OCI-LY1 (cell line): Measurements from ENCODE around the gene BLMH.

Experiments
- H2AFZ ChIP-seq: fragments of 200-600 bp; sonication (generic), shearing (Covaris generic); 2 replicates; pipeline ENCODE4 v1.6.0; 2014; ENCODE audit warnings: antibody characterized with exemption, mild to moderate bottlenecking, low read length
- H3F3A ChIP-seq: fragments of 200-600 bp; sonication (generic), shearing (Covaris generic); 2 replicates; pipeline ENCODE4 v1.6.0; 2014; ENCODE audit warnings: mild to moderate bottlenecking, antibody characterized with exemption, low read length, moderate library complexity; ENCODE audit not compliant: insufficient read depth
- H3K27ac ChIP-seq: fragments of 200-600 bp; sonication (generic); 2 replicates; pipeline ENCODE4 v1.5.1; 2014; ENCODE audit warnings: low read length, mixed run types, mild to moderate bottlenecking, low read depth; ENCODE audit not compliant: poor library complexity, severe bottlenecking
- H3K27me3 ChIP-seq: fragments of 200-600 bp; sonication (generic); 2 replicates; pipeline ENCODE4 v1.6.0; 2014; ENCODE audit warnings: antibody characterized with exemption, mild to moderate bottlenecking, low read length, moderate library complexity; ENCODE audit not compliant: insufficient read depth
- H3K36me3 ChIP-seq: fragments of 200-600 bp; sonication (generic); 2 replicates; pipeline ENCODE4 v1.6.1; 2014; ENCODE audit warnings: mild to moderate bottlenecking, antibody characterized with exemption, low read length, moderate library complexity, mixed read lengths; ENCODE audit not compliant: insufficient read depth
- H3K4me1 ChIP-seq: fragments of 200-600 bp; sonication (generic); 2 replicates; pipeline ENCODE4 v1.5.1; 2014; ENCODE audit warnings: mild to moderate bottlenecking, low read length, moderate library complexity; ENCODE audit not compliant: insufficient read depth, severe bottlenecking
- H3K4me2 ChIP-seq: fragments of 200-600 bp; sonication (generic), shearing (Covaris generic); 2 replicates; pipeline ENCODE4 v1.6.1; 2014; ENCODE audit warnings: low read length
- H3K4me3 ChIP-seq: fragments of 200-600 bp; sonication (generic); 2 replicates; pipeline ENCODE4 v1.5.1; 2014; ENCODE audit warnings: low read length, low read depth, mild to moderate bottlenecking, mixed read lengths; ENCODE audit not compliant: poor library complexity, severe bottlenecking
- H3K79me2 ChIP-seq: fragments of 200-600 bp; shearing (Covaris generic); 2 replicates; pipeline ENCODE4 v1.6.1; 2016; ENCODE audit warnings: mixed run types, low read length, mixed read lengths; ENCODE audit not compliant: insufficient read depth
- H3K9ac ChIP-seq: fragments of 200-600 bp; sonication (generic), shearing (Covaris generic); 2 replicates; pipeline ENCODE4 v1.6.1; 2014; ENCODE audit warnings: mild to moderate bottlenecking, low read length, mixed read lengths
- H3K9me2 ChIP-seq: fragments of 200-600 bp; sonication (generic), shearing (Covaris generic); 2 replicates; pipeline ENCODE4 v1.6.1; 2014; ENCODE audit warnings: low read depth, mild to moderate bottlenecking, low read length, mixed read lengths
- H3K9me3 ChIP-seq: fragments of 200-600 bp; shearing (Covaris generic); 2 replicates; pipeline ENCODE4 v1.6.1; 2014; ENCODE audit warnings: low read length, mixed read lengths
- H4K20me1 ChIP-seq: fragments of 200-600 bp; sonication (generic), shearing (Covaris generic); 2 replicates; pipeline ENCODE4 v1.6.0; 2016; ENCODE audit warnings: mild to moderate bottlenecking, low read length; ENCODE audit not compliant: insufficient read depth
- EZH2 ChIP-seq: fragments of 200-600 bp; sonication (generic), shearing (Covaris generic); IDR thresholded peaks from 2 replicates; pipeline ENCODE4 v1.8.0; 2017; ENCODE audit warnings: borderline replicate concordance, mixed run types, mild to moderate bottlenecking, antibody characterized with exemption, low read length, moderate library complexity, mixed read lengths
- TF ChIP-seq, protein P1 (sequence below): fragments of 200-600 bp; sonication (generic), shearing (Covaris generic); IDR thresholded peaks from 2 replicates; pipeline ENCODE4 v1.5.1; 2017; ENCODE audit warnings: mild to moderate bottlenecking, antibody characterized with exemption, low read length, moderate library complexity, mixed read lengths

Gene BLMH

DNA sequence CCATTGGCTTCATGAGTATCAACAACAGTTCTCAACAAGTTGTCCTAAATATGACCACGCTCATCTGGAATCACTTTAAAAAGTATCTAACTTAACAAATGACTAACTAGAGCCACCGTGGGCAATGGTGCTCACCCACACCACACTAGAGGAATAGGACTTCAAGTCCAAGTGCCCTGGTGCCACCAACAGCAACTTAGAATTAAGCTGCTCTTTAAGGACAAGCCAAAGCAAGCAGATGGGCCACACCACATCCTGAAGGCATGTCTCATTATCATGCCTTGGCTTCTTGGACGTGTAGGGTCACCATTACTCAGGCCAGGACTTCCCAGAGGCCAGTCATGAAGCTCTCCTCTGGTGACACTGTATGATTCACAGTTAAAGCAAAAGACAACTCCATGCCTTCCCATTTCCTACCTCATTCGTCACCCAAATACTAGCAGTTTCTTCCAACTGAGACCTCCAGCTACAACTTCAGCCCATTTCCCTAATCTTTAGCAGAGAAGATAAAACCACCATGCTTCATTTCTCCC, 46.8 kb downstream of the BLMH start:
- Histone ChIP-seq H3K9ac (no peak overlapping the region), H3K4me2 (no peak overlapping the region), H4K20me1 (no peaks in the 10 kb centered on the region), H3K4me3 (no peak overlapping the region), H3F3A (peaks cover 4% of the 10 kb centered on the region; the same call in 1 of the 2 replicates), H3K36me3 (peaks cover 32% of the 10 kb centered on the region), H3K27ac (no peak overlapping the region), H3K27me3 (no peaks in the 10 kb centered on the region; the same call in 1 of the 2 replicates), H3K79me2 (no peaks in the 10 kb centered on the region), H2AFZ (no peak overlapping the region), H3K9me2 (no peaks in the 10 kb centered on the region), H3K4me1 (no peaks in the 10 kb centered on the region), H3K9me3 (0 out of 2 replicates have a peak, but pooled peaks cover 2% of the 10 kb centered on the region)
- no peak for TF ChIP-seq EZH2
- TF ChIP-seq, protein P1, sequence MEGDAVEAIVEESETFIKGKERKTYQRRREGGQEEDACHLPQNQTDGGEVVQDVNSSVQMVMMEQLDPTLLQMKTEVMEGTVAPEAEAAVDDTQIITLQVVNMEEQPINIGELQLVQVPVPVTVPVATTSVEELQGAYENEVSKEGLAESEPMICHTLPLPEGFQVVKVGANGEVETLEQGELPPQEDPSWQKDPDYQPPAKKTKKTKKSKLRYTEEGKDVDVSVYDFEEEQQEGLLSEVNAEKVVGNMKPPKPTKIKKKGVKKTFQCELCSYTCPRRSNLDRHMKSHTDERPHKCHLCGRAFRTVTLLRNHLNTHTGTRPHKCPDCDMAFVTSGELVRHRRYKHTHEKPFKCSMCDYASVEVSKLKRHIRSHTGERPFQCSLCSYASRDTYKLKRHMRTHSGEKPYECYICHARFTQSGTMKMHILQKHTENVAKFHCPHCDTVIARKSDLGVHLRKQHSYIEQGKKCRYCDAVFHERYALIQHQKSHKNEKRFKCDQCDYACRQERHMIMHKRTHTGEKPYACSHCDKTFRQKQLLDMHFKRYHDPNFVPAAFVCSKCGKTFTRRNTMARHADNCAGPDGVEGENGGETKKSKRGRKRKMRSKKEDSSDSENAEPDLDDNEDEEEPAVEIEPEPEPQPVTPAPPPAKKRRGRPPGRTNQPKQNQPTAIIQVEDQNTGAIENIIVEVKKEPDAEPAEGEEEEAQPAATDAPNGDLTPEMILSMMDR: no peak

DNA sequence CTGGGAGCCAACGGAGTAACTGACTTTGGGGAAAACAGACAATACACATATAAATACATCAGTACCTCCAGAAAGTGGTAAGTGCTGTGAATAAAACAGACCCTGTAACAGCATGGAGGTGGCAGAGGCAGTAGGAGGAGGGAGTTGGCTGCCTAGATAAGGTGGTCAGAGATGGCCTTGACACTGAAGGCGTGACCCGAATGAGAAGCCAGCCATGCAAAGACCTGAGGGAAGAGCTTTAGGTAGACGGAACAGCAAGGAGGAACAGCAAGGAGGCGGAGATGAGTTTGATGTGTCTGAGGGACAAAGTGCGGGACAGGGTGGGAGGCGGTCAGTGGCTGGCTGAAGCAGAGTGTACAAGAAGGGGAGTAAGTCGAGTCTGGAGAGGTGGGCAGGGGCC, 48.2 kb downstream of the BLMH start:
- H3K4me3 ChIP-seq: no peak overlapping the region

DNA sequence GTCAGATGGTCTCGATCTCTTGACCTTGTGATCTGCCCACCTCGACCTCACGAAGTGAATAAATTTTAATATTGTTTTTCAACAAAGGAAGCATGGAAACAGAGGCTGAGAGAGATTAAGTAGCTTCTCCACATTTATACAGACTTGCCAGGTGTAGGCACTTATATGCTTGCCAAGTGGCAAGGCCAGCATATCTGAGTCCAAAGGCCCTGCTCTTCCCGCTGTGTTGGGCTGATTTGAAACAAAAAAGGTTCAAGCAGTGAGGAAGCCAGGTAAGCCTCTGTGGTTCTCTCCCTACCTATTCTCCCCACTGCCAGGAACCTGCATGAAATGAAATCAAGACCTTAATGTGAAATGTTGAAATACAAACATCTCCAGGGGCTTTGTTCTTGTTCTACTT, 48.7 kb downstream of the BLMH start:
- no peaks in the 10 kb centered on the region for H3K9me2 ChIP-seq
- H3K4me1 ChIP-seq: no peaks in the 10 kb centered on the region
- 0 out of 2 replicates have a peak, but pooled peaks cover 2% of the 10 kb centered on the region for H3K9me3 ChIP-seq
- peaks cover 13% of the 10 kb centered on the region for H3K36me3 ChIP-seq
- TF ChIP-seq, protein P1: no peak
- no peak for TF ChIP-seq EZH2
- no peak overlapping the region for H2AFZ ChIP-seq
- no peak overlapping the region for H3K27ac ChIP-seq
- peaks cover 4% of the 10 kb centered on the region; the same call in 1 of the 2 replicates for H3F3A ChIP-seq
- H4K20me1 ChIP-seq: no peaks in the 10 kb centered on the region
- no peaks in the 10 kb centered on the region for H3K79me2 ChIP-seq
- H3K4me3 ChIP-seq: no peak overlapping the region
- H3K4me2 ChIP-seq: no peak overlapping the region
- peaks cover 8% of the 10 kb centered on the region for H3K27me3 ChIP-seq
- H3K9ac ChIP-seq: no peak overlapping the region

More for the DNA sequence above, 48.2 kb downstream of the BLMH start:
- H3K79me2 ChIP-seq: no peaks in the 10 kb centered on the region
- no peaks in the 10 kb centered on the region for H3K9me2 ChIP-seq
- 0 out of 2 replicates have a peak, but pooled peaks cover 2% of the 10 kb centered on the region for H3K9me3 ChIP-seq
- peaks cover 19% of the 10 kb centered on the region for H3K36me3 ChIP-seq
- no peaks in the 10 kb centered on the region for H4K20me1 ChIP-seq
- H3K27me3 ChIP-seq: peaks cover 3% of the 10 kb centered on the region
- peaks cover 4% of the 10 kb centered on the region; the same call in 1 of the 2 replicates for H3F3A ChIP-seq
- no peak overlapping the region for H3K27ac ChIP-seq
- no peak overlapping the region for H3K4me2 ChIP-seq
- H3K4me1 ChIP-seq: no peaks in the 10 kb centered on the region
- H2AFZ ChIP-seq: no peak overlapping the region
- no peak for TF ChIP-seq EZH2
- TF ChIP-seq, protein P1: no peak
- H3K9ac ChIP-seq: no peak overlapping the region
